CD4-positive, alpha-beta T cell (primary cell): ENCODE results near the gene YIPF6. TPM values are rescaled to one million over a fixed set of nuclear protein-coding genes. Genes with fewer than 3 reads are reported as not detected.

ENCODE experiments used
- ATAC-seq: fragments of 200-7000 bp; cut with Tn5 transposase; one replicate; pipeline ENCODE4 v1.10.0; 2022; ENCODE audit warnings: mild to moderate bottlenecking; ENCODE audit not compliant: poor library complexity
- CTCF ChIA-PET: fragments of 350-600 bp; sonication (Branson Sonifier 250); formaldehyde crosslinking; loops from one replicate; lab custom pipeline; 2021; ENCODE audit warnings: antibody characterized with exemption, inconsistent platforms; lab: Charles Lee
- POLR2A ChIA-PET: fragments of 350-600 bp; sonication (Branson Sonifier 250); formaldehyde crosslinking; loops from one replicate; lab custom pipeline; 2021; ENCODE audit warnings: antibody characterized with exemption, inconsistent platforms; lab: Charles Lee
- DNase-seq, 14 experiments: peaks; one replicate each; pipeline ENCODE4 v3.0.0-alpha.2; 2013 to 2020; ENCODE audit warnings: mixed read lengths in 2 of 14
- H3K27ac ChIP-seq, 2 donors: one replicate each; pipeline versions ENCODE4 v1.5.1 to v1.7.0; 2013; ENCODE audit warnings: low read length in 2 of 2, low read depth in 1 of 2, mild to moderate bottlenecking in 1 of 2
- H3K27me3 ChIP-seq, 2 experiments: 1 replicate in 1 of 2; 2 replicates in 1 of 2; pipeline versions ENCODE4 v1.6.1 to v1.7.0; 2013; ENCODE audit warnings: low read length in 2 of 2, control low read depth in 1 of 2, mild to moderate bottlenecking in 1 of 2, moderate library complexity in 1 of 2; ENCODE audit not compliant: insufficient read depth in 2 of 2, control insufficient read depth in 1 of 2
- H3K36me3 ChIP-seq: one replicate; pipeline ENCODE4 v1.6.1; 2013; ENCODE audit warnings: low read length, control low read depth; ENCODE audit not compliant: insufficient read depth
- H3K4me1 ChIP-seq: one replicate; pipeline ENCODE4 v1.6.1; 2013; ENCODE audit warnings: low read length, control low read depth; ENCODE audit not compliant: insufficient read depth
- H3K4me3 ChIP-seq: one replicate; pipeline ENCODE4 v1.5.1; 2013; ENCODE audit warnings: mild to moderate bottlenecking, low read length, moderate library complexity
- H3K9me3 ChIP-seq, 2 experiments: 1 replicate in 1 of 2; 2 replicates in 1 of 2; pipeline versions ENCODE4 v1.6.1 to v1.7.0; 2013; ENCODE audit warnings: low read length in 2 of 2, mild to moderate bottlenecking in 2 of 2, control low read depth in 1 of 2, moderate library complexity in 1 of 2; ENCODE audit not compliant: control insufficient read depth in 1 of 2, insufficient read depth in 1 of 2
- H3K27ac Mint-ChIP-seq: one replicate; pipeline ENCODE4 v1.8.0; 2020; ENCODE audit warnings: mixed read lengths
- H3K27me3 Mint-ChIP-seq: one replicate; pipeline ENCODE4 v1.8.0; 2021; ENCODE audit warnings: mixed read lengths
- H3K36me3 Mint-ChIP-seq: one replicate; pipeline ENCODE4 v1.8.0; 2021; ENCODE audit warnings: low read depth, mixed read lengths
- H3K4me1 Mint-ChIP-seq: one replicate; pipeline ENCODE4 v1.8.0; 2021; ENCODE audit warnings: low read depth, mixed read lengths
- H3K4me3 Mint-ChIP-seq: one replicate; pipeline ENCODE4 v1.8.0; 2020; ENCODE audit warnings: mild to moderate bottlenecking, mixed read lengths
- H3K9me3 Mint-ChIP-seq: one replicate; pipeline ENCODE4 v1.8.0; 2020; ENCODE audit warnings: mixed read lengths
- intact Hi-C, 2 experiments: fragments of 100-400 bp; cut with DNase I in 1 of 2; cut with micrococcal nuclease in 1 of 2; formaldehyde crosslinking; loops; one replicate each; pipeline versions ENCODE4 v1.15.1 to v1.9.0; 2023 to 2025; cut with DNase I, micrococcal nuclease
- total RNA-seq, 174 experiments: library from RNA in 2 of 174; stranded (reverse) in 2 of 174; gene quantifications; one replicate each; pipeline ENCODE4 v1.2.3 and lab custom pipeline; 2021 to 2026
- TF ChIP-seq, protein P1 (sequence below): fragments of 200-600 bp; IDR thresholded peaks from one replicate; pipeline ENCODE4 v1.8.0; 2022; ENCODE audit warnings: antibody characterized with exemption, mild to moderate bottlenecking

Gene YIPF6
- total RNA-seq, 2 experiments from 2014 or later: 7.0 to 7.4 TPM

DNA sequence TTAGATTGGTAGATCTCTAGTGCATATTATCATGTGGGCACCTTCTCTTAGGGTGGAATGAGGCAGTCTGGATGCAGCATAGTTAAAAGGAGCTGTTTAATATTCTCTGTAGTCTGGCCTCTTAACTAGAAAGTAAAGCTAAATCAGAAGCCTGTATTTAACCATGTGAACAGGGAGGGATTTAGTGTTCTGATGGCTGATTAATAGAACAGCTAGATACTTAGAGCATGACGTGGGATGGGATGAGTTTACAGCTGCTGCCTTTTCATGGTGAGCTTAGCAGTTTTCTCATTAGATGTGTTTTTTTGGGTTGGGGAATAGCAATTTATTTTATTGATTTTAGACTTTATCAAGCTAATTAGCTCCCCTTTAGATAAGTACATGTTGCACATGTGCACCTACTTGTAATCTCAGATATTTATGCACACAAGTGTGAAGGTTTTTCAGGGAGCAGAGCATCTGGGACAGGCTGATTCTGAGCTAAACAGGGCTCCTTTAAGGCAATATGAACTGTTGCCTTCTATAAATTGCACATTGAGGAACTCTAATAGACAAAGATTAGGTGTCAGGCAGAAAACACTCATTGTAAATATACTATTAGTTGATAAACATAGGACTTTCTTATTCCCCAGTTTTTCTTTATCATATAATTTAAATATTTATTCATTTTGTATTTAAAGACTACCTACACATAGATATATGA, 34.1 kb downstream of the YIPF6 start:
- Mint-ChIP-seq H3K9me3 (no peaks in the 10 kb centered on the region), H3K4me3 (no peak overlapping the region), H3K4me1 (no peaks in the 10 kb centered on the region), H3K27me3 (no peaks in the 10 kb centered on the region), H3K27ac (no peak overlapping the region), H3K36me3 (peaks cover 42% of the 10 kb centered on the region)
- intact Hi-C loops: no loop called here
- Histone ChIP-seq H3K36me3 (peaks cover 19% of the 10 kb centered on the region), H3K27me3 (no peaks in the 10 kb centered on the region), H3K9me3 (no peaks in the 10 kb centered on the region), H3K27ac (no peak overlapping the region), H3K4me3 (no peak overlapping the region), H3K4me1 (no peaks in the 10 kb centered on the region)
- ATAC-seq: no peak
- ChIA-PET POLR2A (no interaction called here), CTCF (no interaction called here)
- no peak for DNase-seq
- TF ChIP-seq, protein P1, sequence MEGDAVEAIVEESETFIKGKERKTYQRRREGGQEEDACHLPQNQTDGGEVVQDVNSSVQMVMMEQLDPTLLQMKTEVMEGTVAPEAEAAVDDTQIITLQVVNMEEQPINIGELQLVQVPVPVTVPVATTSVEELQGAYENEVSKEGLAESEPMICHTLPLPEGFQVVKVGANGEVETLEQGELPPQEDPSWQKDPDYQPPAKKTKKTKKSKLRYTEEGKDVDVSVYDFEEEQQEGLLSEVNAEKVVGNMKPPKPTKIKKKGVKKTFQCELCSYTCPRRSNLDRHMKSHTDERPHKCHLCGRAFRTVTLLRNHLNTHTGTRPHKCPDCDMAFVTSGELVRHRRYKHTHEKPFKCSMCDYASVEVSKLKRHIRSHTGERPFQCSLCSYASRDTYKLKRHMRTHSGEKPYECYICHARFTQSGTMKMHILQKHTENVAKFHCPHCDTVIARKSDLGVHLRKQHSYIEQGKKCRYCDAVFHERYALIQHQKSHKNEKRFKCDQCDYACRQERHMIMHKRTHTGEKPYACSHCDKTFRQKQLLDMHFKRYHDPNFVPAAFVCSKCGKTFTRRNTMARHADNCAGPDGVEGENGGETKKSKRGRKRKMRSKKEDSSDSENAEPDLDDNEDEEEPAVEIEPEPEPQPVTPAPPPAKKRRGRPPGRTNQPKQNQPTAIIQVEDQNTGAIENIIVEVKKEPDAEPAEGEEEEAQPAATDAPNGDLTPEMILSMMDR: no peak

DNA sequence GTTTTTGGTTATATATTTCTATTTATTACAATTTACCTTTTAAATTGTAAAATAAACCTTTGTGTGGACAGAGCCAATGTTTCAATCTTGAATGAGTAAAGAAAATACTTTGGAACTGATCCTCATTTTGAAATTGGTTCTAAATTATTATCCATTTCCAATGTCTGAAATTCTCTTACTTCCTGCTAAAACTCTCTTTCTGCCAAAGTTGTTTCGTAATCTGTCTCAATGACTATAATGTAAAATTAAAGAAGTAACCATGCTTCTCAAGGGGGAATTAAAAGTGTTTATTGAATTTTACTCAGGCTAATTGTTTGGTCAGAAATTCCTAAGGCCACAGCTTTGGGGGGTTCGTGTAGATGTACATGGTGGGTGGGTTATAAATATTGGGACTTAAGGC, 34.8 kb downstream of the YIPF6 start:
- Mint-ChIP-seq H3K4me1 (no peaks in the 10 kb centered on the region), H3K9me3 (no peaks in the 10 kb centered on the region), H3K36me3 (peaks cover 35% of the 10 kb centered on the region), H3K27me3 (no peaks in the 10 kb centered on the region), H3K27ac (no peak overlapping the region), H3K4me3 (no peak overlapping the region)
- TF ChIP-seq, protein P1: no peak
- H3K9me3 ChIP-seq: no peaks in the 10 kb centered on the region
- ATAC-seq: no peak
- peaks cover 19% of the 10 kb centered on the region for H3K36me3 ChIP-seq
- DNase-seq: no peak
- H3K27me3 ChIP-seq: no peaks in the 10 kb centered on the region
- ChIA-PET POLR2A (no interaction called here), CTCF (no interaction called here)
- no peaks in the 10 kb centered on the region for H3K4me1 ChIP-seq
- intact Hi-C loops: no loop called here
- no peak overlapping the region for H3K4me3 ChIP-seq
- H3K27ac ChIP-seq: no peak overlapping the region

DNA sequence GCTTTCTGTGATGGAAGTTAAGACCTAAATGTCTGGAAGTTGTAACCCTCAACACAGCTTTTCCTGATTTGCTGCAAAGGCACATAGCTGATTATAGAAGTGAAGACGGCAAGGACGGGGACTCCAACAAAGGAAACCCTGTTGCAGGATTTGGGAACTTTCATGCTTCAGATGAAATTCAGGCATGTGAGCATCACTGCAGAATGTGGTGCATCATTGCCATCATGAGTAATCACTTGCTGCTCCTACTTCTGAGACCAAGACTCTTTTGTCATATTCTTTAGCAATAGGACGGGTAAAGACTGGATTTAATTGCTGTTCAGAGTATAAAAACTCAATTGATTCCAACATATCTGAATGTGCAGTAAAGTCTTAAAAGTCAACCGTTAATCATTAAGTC, 35.8 kb downstream of the YIPF6 start:
- POLR2A ChIA-PET: no interaction called here
- DNase-seq (no peak), ATAC-seq (no peak)
- H3K9me3 ChIP-seq: no peaks in the 10 kb centered on the region
- H3K4me1 ChIP-seq: no peaks in the 10 kb centered on the region
- Mint-ChIP-seq H3K4me1 (no peaks in the 10 kb centered on the region), H3K27ac (no peak overlapping the region), H3K36me3 (peaks cover 25% of the 10 kb centered on the region), H3K9me3 (no peaks in the 10 kb centered on the region), H3K27me3 (no peaks in the 10 kb centered on the region), H3K4me3 (no peak overlapping the region)
- peaks cover 19% of the 10 kb centered on the region for H3K36me3 ChIP-seq
- TF ChIP-seq, protein P1: no peak
- CTCF ChIA-PET: no interaction called here
- intact Hi-C loops: no loop called here
- H3K4me3 ChIP-seq: no peak overlapping the region
- H3K27me3 ChIP-seq: no peaks in the 10 kb centered on the region
- no peak overlapping the region for H3K27ac ChIP-seq
